GM19025 (cell line): ENCODE data around the gene RIMBP2.

Source experiments
- ATAC-seq: cut with Tn5 transposase; IDR thresholded peaks from one replicate; pipeline ENCODE4 v1.9.1; 2021; ENCODE audit warnings: mild to moderate bottlenecking, low read depth, moderate library complexity; ENCODE audit not compliant: unreplicated experiment

Gene RIMBP2

DNA sequence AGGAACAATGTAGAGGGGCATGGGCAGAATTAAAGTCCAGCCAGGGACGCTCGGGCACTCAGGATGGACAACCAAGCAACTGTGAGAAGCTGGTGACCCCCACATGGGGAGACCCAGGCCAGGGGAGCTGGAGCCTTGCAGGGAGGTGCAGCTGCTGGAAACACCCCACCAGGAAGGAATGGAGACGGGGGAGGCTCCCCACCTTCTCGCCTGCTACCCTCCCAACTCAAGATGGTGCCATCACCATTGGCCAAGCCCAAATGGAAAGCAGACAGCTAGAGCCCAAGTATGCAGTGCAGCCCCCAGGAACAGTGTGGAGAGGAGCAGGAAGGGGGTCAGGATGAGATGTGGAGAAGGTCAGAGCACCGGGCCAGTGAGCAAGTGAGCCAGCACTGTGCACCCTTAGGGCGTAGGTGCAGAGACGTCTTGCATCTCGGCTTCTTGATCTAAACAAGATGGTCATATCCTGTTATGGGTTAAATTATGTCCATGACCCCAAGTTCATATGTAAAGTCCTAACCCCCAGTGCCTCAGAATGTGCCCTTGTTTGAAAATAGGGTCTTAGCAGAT, 159.5 kb downstream of the RIMBP2 start:
- ATAC-seq: no peak

DNA sequence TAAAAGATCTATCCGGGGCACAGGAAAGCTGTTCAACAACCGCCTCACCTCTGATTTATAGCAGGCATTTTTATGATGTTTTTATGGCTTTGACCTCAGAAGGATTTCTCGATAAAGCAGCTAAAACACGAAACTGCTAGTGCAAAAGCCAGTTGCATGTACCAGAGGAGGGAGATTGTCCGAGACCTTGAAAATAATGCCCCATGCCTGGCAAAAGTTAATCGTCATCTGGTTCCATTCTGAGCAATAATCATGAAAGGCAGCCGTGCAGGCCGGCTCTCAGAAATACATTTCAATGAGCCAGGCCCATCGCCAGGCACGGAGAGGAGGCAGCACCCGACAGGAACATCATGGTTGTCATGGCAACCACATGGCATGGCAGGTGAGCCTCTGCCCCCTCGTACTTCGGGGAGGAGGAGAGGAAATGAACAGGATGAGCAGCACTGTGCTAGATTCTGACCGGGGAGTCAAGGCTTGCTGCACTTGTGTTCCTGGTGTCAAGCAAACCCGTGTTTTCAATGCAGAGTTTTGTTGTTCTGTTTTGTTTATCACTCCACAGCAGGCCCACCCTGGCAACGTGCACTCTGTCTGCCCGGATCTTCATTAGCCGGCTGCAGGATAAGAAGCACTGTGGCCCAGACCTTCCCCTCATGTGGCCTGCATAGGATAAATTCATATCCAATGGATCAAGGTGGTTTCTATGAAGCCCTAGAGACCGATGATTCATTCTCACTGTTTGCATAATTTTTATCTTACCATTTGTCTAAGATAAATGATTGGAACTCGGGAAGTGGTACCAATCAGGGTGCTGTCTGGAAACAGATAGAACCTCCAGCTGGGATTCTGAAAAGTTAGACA, 160.2 kb downstream of the RIMBP2 start:
- no peak for ATAC-seq

DNA sequence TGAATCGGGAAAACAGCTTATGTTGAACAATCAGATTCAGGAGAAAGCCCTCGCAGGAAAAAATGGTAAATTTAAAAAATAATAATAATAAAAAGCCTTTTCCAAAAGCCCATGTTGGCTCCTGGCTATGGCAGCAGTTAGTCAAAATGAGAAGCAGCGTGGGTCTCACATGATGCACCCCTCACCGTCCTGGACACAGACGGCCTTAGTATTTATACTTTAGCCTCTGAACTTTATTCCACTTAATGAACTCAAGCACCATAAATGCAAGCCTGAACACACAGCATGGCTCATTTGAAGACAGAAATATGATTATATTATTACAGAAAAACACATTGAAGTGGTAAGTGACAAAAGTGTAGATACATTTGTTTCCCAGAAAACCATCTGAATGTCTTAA, 160.9 kb downstream of the RIMBP2 start:
- ATAC-seq: no peak

DNA sequence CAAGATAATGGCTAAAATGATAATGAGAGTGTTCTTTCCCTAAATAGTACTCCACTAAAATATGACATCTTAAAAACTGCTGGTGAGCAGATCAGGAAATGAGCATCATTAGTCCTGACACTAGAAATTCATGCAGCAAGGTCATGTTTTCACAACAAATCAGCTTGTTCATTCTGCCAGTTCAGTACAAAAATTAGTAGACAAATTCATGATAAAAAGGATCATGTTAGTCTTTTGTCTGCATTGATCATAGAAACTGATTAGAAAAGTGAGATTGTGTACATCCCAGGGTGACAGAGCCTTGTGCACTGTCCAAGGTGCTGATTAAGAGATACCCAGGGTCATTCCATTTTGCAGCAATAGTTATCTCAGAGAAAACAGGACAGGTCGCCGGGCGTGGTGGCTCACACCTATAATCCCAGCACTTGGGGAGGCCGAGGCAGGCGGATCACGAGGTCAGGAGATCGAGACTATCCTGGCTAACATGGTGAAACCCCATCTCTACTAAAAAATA, 163.6 kb downstream of the RIMBP2 start:
- no peak for ATAC-seq

DNA sequence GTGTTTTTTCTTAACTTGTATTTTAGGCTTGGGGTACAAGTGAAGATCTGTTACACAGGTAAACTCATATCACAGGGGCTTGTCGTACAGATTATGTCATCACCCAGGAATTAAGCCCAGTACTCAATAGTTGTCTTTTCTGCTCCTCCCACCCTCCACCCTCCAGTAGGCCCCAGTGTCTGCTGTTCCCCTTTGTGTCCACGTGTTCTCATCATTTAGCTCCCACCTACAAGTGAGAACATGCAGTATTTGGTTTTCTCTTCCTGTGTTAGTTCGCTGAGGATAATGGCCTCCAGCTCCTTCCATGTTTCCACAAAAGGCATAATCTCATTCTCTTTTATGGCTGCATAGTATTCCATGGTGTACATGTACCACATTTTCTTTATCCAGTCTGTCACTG, 166.7 kb downstream of the RIMBP2 start:
- ATAC-seq: no peak

DNA sequence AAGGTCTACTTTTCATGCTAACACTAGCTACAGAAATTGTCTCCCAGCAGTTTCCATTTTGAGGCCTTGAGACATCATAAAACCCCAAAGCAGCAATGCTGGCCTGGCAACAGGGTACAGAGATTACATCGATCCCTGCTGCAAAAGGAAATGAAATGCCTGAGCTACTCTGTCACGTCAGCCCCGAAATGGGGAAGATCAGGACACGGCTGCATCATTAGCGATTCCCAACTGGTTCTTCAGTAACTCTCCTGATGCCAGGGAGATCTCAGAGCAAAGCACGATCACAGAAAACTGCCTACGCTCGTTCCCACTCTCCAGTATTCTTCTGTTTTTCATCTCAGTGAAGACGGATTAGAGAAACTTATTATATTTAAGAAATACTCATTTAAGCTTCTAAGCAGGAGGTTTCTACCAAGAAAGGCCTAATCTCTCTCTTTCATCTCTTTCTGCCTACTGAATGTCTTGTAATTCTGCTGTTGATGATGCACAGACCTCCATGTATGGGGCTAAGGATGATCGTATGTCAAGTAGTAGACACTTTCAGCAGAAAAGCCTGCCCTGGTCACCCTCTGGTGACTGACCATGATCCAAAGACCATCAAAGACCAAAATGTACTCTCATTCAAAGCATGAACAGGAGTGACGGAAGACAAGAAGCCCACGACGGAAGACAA, 168.5 kb downstream of the RIMBP2 start:
- ATAC-seq: no peak

DNA sequence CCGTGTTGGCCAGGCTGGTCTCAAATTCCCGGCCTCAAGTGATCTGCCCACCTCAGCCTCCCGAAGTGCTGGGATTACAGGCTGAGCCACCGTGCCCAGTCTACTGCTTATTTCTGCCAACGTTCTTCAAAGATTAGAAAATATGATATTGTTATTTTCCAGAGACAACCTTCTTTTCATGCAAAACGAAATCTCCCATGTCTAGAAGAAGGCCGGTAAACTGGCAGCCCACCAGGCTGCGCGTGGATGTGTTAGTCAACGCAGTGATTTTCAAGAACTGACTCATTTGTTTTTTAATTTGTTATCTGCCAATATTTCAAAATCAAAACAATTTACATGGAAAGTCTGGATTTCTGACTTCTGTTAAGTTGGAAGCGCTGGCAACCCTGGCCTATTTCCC, 169.6 kb downstream of the RIMBP2 start:
- ATAC-seq: no peak

DNA sequence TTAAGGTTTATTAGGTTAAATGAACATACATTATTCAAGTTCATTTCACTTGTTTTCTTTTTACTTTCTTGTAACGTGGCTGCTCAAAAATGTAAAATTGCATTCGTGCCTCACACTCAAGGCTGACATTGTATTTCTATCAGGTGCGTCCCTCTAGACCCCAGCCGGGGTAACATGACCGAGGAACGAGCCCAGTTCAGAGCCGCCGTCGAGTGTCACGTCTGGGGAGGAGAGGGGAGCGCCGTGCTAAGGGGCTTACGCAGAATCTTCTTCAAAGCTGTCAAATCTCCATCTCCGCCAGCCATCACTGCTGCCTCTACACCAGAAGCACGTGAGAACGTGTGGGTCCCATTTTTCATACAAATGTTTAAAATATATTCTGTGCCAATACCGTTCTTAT, 170.6 kb downstream of the RIMBP2 start:
- ATAC-seq: no peak

DNA sequence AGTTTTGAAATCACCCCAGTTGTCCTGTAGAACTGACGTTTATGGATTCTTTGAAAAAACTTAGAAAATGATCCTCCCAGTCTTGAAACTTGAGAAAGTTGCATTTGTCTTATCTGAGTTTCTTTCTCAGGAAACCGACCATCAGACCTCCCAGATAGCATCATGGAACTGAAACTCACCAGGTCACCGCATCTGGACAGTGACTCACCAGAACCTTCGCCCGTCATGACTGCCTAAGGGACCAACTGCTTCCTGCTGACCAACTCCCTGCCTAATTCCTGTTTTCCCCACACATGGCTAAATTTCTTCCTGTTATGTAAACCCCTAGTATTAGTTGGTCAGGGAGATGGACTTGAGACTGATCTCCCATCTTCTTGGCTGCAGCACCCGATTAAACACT, 175.7 kb downstream of the RIMBP2 start:
- no peak for ATAC-seq

DNA sequence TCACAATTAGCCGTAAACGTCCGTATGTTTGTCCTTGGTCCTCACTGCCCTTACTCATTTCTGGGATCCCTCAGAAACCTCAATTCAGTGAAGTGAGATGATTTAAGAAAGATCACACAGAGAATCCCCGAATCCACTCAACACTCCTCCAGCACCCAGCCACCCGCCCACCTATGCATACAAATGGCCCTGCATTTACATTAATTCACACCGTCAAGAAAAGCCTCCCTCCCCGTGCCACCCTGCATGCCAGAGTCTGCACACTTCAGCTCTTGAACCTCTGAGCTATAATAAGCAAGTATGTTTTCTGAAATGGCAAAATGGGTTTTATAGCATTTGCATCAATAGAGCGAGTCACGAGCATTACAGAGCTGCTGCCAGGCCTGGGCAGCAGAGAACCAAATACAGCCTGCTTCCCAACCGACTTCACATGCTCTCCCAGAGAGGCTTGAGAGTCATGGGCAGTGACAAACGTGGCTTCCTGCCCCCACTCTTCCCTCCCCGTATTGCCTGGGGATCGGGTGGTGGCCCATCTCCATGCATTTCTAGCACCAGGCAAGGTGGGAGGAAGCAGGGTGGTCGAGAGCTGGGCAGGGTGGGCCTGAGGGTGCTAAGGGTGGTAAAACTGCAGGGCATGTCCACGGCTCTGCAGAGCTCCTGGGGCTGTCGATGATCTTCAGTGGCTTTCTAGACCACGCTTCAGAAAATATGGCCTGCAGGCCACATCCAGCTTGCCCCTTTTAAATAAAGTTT, 177.6 kb downstream of the RIMBP2 start:
- ATAC-seq: no peak

DNA sequence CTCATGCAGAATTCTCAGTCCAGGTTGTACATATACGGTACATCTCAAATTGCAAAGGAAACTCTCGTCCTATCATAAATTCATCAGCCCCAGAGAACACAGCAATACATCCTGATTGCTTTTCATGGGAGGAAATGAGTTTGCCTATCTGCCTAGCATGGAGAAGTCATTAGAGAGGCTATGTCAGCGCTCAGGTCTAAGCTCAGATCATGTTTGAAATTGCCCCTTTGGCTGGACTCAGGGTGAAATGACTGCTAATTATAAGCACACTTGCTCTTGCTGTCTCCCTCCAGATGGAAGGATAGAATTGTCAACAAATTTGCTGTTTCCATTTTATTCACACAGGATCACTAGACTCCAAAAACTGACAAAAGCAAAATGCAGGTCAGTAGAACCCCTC, 178.4 kb downstream of the RIMBP2 start:
- no peak for ATAC-seq

DNA sequence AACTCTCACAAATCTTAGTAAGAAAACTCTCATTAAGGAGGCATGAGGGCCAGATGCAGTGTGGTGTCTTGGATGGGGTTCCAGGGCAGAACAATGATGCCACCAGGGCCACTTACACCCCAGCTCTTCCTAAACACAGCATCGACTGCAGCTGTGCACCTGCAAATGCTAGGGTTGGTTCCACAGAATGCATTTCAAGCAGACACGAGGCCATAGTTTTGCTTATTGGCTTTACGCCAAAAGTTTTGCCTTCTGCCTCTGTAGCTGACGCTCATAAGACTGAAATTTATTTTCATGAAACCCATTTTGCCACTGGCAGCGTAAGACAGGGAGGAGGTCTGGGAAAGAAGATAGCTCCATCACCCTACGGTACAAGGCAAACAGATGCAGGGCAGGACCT, 179.0 kb downstream of the RIMBP2 start:
- no peak for ATAC-seq

DNA sequence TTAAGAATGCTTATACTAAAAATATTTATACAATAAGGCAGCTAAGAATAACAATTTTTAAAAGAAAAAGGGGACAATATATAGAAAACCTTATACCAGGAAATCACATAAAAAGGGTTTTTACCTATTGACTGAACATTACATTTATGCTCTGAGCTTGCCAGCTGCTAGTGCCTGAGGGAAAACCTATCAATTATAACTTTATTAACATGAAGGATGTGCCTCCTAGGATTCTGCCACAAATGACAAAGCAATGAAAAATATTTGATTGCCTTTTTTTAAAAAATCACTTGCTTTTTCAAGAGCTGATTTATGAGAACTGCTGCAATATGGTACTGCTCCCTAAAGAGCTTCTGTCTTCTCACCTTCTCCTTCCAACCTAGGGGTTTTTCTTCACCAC, 185.7 kb downstream of the RIMBP2 start:
- ATAC-seq: no peak

DNA sequence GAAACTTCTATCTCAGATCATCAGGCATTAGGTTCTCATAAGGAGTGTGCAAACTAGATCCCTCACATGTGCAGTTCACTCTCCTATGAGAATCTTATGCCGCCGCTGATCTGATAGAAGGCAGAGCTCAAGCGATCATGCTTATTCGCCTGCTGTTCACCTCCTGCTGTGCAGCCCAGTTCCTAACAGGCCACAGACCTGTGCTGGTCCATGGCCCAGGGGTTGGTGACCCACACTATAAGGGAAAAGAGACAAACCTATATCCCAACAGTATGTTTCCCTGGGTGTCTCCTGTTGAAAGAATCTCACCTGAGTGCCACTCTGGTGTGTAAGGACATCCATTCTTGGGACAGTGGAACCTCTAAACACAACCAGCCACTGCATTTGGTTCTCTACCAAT, 186.3 kb downstream of the RIMBP2 start:
- no peak for ATAC-seq

DNA sequence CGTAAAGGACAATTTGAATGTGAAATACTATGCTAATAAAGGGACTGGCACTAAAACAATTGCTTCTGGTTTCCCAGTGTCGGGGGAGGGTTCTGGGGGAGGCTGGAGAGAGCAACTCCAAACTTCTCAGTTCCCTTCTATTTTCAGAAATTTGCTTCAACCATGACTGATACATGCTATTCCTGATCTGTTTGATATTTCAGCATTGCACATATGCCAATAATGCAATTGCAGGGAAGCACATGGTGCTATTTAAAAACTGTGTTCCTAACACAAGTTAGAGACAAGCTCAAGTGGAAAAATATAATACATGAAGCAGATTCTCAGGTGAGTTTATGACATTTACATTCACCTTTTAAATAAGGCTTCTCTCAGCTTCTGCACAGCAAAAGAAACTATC, 188.9 kb downstream of the RIMBP2 start:
- no peak for ATAC-seq

DNA sequence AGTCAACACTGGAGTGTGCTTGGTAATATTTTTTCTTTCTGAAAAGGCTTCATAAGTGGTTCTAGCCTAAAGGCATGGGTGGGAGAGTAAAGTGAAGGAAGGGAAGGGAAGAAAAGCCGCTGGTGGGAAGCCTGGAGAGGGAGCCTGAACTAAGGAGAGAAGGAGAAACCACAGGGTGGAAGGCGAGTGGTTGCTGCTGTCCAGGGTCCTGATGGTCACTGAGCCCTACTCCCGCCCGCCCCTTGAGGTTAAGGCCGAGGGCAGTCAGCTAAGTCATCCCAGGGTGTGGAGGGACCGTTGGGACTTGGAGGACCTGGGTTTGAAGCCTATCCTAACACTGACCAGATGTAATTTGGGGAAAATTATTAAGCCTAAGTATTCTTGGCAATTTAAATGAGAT, 189.3 kb downstream of the RIMBP2 start:
- ATAC-seq: no peak

DNA sequence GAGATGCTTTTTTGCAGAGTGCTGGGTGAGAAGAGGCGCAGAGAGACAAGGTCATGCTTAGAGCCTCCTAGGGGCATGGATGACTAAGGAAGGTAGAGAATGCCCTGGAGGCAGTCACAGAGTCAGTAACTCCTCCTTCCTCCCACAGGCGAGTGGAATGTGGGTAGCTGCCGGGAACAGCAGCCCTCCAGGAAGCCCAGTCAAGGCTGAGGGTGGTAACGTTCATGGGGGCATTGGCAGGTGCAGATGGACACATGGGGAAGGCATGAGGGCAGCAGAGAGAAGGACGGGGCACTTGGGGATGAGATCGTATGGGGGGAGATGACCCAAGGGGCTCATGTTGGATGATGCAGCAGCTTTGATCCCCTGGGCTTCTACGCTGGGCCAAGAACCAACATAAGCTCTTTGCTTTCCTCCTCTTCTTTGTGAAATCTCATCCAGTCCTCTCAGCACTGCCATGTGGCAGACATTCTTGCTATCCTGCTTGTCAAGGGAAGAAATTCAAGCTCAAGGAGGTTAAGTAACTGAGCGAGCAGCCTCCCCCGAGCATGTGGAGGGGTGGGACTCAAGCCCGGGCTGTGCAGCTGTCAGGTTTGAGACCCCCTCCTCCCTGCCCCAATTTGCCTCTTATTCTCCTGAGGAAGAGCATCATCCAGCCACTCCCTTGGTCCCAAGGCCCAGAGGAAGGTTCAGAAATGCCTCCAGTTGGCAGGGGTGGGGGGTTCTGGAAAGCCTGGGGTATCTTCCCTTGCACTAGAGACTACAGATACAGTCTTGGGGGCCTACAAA, 190.5 kb downstream of the RIMBP2 start:
- no peak for ATAC-seq

DNA sequence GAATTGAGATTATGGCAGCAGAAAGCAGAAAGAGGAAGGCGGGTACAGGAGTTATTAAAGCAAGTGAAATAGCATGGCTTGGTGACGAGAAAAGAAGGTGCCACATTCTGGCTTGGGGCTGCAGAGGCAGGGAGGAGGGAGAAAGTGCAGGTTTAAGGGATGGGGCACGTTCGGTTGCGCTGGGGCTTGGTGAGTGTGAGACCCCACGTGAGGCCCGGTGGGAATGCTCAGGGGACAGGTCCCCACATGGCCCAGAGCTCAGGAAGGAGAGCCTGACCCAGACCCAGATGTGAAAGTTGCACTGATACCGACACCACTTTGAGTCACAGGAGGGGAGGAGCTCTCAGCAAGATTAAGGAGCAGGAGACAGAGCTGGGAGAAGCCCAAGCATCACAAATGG, 191.3 kb downstream of the RIMBP2 start:
- no peak for ATAC-seq

DNA sequence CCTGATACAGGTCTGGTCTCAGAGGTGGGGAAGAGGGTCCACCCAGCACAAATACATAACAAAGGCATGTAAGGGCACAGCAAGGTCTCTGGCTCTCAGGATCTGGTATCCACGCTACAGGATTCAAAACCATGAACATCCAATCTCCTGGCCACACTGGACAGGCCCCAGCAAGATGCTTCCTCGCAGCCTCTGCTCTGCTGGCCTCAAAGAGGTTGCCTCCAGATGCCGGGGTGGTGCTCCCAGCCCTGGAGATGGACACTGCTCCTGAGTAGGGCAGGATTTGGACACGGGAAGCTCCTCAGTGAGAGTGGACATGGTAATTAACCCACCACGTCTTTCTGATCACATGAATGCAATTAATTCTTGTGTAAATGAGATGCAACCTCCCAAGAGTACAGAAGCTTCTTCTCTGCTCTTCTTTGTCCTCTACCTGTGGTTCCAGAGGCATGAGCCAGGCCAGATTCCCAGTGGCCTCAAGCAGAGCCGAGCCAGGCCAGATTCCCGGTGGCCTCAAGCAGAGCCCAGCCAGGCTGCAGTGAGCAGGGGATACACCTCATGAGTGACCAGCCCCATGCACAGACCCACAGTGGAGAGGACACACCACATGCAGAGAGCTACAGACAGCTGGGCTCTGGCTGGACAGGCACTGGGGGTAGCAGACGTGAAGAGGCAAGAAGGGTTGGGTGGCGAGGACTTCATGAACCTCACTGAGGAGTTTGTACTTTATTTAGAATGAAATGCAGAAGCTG, 192.1 kb downstream of the RIMBP2 start:
- no peak for ATAC-seq
